LNCAP (cell line): ENCODE results near the gene TMUB1.

Source experiments
- TF ChIP-seq, protein P1 (sequence below): fragments of 450-650 bp; IDR thresholded peaks from 2 replicates; pipeline ENCODE4 v1.5.1; 2017; ENCODE audit warnings: mild to moderate bottlenecking

Gene TMUB1

DNA sequence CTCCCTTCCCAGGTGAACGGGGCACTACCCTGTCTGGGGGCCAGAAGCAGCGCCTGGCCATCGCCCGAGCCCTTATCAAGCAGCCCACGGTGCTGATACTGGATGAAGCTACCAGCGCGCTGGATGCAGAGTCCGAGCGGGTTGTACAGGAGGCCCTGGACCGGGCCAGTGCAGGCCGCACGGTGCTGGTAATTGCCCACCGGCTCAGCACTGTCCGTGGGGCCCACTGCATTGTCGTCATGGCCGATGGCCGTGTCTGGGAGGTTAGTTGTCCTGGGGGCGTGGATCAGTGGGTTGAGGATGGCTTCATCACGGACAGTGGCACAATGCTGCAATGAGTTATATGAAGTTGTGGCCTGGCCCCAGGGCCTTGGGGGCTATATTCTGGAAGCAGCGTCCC lies 39.3 kb downstream of the TMUB1 start:
- TF ChIP-seq, protein P1, sequence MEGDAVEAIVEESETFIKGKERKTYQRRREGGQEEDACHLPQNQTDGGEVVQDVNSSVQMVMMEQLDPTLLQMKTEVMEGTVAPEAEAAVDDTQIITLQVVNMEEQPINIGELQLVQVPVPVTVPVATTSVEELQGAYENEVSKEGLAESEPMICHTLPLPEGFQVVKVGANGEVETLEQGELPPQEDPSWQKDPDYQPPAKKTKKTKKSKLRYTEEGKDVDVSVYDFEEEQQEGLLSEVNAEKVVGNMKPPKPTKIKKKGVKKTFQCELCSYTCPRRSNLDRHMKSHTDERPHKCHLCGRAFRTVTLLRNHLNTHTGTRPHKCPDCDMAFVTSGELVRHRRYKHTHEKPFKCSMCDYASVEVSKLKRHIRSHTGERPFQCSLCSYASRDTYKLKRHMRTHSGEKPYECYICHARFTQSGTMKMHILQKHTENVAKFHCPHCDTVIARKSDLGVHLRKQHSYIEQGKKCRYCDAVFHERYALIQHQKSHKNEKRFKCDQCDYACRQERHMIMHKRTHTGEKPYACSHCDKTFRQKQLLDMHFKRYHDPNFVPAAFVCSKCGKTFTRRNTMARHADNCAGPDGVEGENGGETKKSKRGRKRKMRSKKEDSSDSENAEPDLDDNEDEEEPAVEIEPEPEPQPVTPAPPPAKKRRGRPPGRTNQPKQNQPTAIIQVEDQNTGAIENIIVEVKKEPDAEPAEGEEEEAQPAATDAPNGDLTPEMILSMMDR: no peak

DNA sequence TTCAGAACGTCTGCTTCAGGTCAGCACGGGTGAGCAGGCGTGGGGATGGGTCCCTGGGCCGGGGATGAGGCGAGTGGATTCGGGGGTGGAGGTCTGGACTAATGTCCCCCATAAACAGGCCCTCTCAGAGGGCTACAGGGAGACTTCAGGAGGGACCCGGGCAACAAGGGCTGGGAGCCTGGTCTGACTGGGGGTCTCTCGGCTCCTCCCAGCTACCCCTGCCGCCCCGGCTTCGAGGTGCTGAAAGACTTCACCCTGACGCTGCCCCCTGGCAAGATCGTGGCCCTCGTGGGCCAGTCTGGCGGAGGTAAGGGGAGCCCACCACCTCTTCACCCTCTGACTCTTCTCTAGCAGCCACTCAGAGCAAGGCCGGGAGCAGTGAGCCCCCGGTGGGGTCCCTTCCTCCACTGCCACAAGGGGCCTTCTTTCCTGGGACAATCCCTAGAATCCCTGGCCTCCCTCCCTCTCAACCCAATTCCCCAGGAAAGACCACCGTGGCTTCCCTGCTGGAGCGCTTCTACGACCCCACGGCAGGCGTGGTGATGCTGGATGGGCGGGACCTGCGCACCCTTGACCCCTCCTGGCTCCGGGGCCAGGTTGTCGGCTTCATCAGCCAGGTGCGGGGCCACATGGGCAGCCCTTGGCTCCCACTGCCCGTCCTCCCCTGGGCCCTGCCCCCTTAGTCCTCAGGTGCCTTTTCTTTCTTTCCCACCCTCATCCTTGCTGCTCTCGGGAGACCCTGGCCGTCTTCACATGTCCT lies 42.5 kb downstream of the TMUB1 start:
- TF ChIP-seq, protein P1: no peak

DNA sequence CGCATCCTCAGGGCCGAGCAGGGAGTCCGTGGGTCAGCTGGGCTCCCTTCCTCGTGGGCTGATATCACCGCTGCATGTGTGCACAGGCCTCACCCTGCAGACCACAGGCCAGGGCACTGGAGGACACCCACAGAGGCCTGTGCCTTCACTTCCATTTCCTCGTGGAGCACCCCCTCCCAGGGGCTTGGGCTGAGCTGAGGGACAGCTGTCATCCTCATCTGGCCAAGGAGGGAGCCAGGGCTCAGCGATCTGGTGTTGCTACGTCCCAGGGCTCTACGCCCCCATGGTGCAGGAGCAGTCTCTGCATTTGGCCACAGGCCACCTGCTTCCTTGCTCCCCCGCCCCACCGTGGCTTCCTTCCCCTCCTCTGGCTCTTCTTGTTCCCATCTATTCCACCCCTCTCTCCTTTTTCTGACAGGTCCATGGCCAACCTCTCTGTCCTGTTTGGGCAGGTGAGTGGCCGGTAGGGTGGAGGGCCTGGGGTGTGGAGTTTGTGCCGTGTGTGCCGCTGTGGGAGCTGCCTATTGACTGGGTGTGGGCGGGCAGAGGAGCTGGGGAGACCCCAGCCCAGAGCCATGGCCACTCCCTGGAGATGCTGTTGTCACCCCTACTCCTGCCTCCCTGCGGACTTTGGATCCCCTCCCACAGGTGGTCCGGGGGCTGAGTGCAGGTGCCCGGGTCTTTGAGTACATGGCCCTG lies 43.3 kb downstream of the TMUB1 start:
- TF ChIP-seq, protein P1: no peak

DNA sequence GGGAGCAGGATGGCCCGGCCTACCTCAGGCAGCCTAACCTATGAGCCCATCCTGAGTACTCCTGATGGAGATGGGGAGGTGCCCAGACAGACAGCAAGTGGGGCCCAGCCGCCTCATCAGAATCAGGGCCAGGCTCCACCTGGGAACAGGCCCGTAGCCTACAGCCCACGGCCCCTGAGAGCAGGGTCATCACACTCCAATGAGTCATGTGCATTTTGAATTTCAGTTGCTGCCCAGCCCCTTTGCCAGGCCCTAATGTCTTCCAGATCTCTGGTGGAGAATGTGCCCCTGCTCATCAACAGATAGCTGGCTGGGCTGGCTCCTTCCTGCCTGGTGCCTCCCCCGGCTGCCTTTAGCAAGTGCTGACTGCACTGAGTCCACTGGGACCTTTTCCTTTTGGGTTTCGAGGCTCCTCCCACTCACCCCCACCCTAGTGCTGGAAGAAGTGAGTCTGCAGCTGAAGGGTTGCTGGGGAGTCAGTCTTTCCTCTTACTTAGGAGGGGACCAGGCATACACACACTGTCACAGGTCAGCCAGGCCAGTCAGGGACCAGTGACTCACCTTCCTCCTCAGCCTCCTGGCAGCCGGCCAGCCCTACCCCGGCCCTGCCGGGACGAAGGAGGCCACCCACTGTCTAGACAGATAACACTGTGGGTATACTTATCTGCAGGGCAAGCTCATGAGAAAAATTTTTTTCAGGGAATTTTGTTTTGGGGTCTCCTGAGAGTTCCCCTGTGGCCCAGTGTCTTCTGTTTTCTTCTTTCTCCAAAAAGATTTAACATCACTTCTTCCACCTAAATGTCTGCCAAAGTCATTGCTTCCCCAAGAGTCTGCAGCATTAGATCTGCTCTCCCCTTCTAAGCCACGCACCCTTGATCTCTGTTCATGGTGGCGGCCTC lies 44.1 kb downstream of the TMUB1 start:
- TF ChIP-seq, protein P1: no peak

DNA sequence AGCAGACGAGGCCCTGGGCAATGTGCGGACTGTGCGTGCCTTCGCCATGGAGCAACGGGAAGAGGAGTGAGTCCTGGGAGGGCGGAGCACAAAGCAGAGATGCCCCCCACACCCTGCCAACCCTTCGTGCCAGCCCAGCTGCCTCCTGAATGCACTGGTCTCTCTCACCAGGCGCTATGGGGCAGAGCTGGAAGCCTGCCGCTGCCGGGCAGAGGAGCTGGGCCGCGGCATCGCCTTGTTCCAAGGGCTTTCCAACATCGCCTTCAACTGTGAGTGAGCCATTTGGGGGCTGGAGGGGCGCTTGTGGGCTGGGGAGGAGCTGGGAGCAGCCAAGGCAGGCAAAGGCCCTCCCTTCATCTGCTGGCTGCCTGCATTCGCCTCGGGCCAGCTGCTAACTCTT lies 47.4 kb downstream of the TMUB1 start:
- TF ChIP-seq, protein P1: no peak

DNA sequence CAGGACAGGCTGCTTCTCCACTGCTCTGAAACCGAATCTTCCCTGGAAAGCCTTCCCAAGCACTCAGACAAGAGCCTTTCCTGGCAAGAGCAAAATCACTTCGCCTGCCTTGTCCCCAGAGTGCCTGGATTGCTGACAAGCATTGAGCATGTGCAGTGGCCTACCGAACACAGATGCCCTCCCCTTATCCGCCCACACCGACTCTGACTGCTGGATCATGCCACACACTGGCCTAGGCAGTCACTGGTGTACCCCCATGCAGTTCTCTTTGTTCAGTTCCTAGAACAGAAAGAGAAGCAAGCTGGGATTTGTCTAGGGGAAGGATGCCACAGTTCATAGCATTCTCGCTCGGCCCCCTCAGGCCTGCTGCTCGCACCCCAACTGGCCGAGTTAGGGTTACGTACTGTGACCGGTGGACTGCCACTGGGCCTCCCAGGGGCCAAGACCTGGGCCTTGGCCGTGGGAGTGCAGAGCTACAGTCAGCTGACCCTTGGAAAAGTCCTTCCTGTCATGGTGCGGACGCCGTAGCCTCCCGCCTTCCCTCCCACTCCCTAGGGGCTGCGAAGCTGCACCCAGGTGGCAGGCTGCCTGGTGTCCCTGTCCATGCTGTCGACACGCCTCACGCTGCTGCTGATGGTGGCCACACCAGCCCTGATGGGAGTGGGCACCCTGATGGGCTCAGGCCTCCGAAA lies 48.1 kb downstream of the TMUB1 start:
- TF ChIP-seq, protein P1: no peak
